HepG2 (cell line): ENCODE data around the gene ARCN1. TPM values are rescaled to one million over a fixed set of nuclear protein-coding genes. Genes with fewer than 3 reads are reported as not detected.

ENCODE experiments used
- ATF1 ChIP-seq: IDR thresholded peaks from 2 replicates; pipeline ENCODE4 v1.6.1; 2016; ENCODE audit warnings: mild to moderate bottlenecking, control low read depth
- GATAD1 ChIP-seq: IDR thresholded peaks from 2 replicates; pipeline ENCODE4 v1.6.1; 2016; ENCODE audit warnings: missing genetic modification reagents, missing compliant biosample characterization
- HNF4G ChIP-seq, 2 experiments: sonication (generic) in 1 of 2; formaldehyde crosslinking in 1 of 2; IDR thresholded peaks; 2 replicates each; pipeline versions ENCODE4 v1.4.0 to v1.6.1; 2011 to 2020; ENCODE audit warnings: borderline replicate concordance in 2 of 2, low read depth in 2 of 2, mild to moderate bottlenecking in 2 of 2, low read length in 1 of 2, missing genetic modification reagents in 1 of 2, moderate library complexity in 1 of 2
- MED1 ChIP-seq: sonication (generic); formaldehyde crosslinking; IDR thresholded peaks from 2 replicates; pipeline ENCODE4 v1.4.0; 2020; ENCODE audit warnings: missing genetic modification reagents
- NCOA1 ChIP-seq: sonication (generic); formaldehyde crosslinking; IDR thresholded peaks from 2 replicates; pipeline ENCODE4 v1.9.0; 2021; ENCODE audit warnings: missing genetic modification reagents
- NFIB ChIP-seq: sonication (generic); formaldehyde crosslinking; IDR thresholded peaks from 2 replicates; pipeline ENCODE4 v1.9.0; 2021; ENCODE audit warnings: missing genetic modification reagents, mild to moderate bottlenecking, borderline replicate concordance
- REL ChIP-seq: sonication (generic); formaldehyde crosslinking; conservative IDR thresholded peaks from 2 replicates; pipeline ENCODE4 v1.8.0; 2022; ENCODE audit warnings: mild to moderate bottlenecking, missing genetic modification reagents, moderate library complexity
- SALL1 ChIP-seq: sonication (generic); formaldehyde crosslinking; IDR thresholded peaks from 2 replicates; pipeline ENCODE4 v1.8.0; 2022; ENCODE audit warnings: mild to moderate bottlenecking, missing genetic modification reagents
- SOX5 ChIP-seq: IDR thresholded peaks from 2 replicates; pipeline ENCODE4 v1.6.1; 2016; ENCODE audit warnings: borderline replicate concordance
- ZNF10 ChIP-seq: sonication (generic); formaldehyde crosslinking; IDR thresholded peaks from 2 replicates; pipeline ENCODE4 v1.4.0; 2020; ENCODE audit warnings: mild to moderate bottlenecking, low read depth, missing genetic modification reagents, borderline replicate concordance
- ZNF101 ChIP-seq: sonication (generic); formaldehyde crosslinking; IDR thresholded peaks from 2 replicates; pipeline ENCODE4 v1.4.0; 2020; ENCODE audit warnings: mild to moderate bottlenecking, low read depth, missing genetic modification reagents, borderline replicate concordance
- ZNF644 ChIP-seq: IDR thresholded peaks from 2 replicates; pipeline ENCODE4 v1.6.1; 2016; ENCODE audit warnings: low read depth
- ZNF678 ChIP-seq: sonication (generic); formaldehyde crosslinking; IDR thresholded peaks from 2 replicates; pipeline ENCODE4 v1.4.0; 2020; ENCODE audit warnings: mild to moderate bottlenecking, missing genetic modification reagents
- ZNF780A ChIP-seq: sonication (generic); formaldehyde crosslinking; IDR thresholded peaks from 2 replicates; pipeline ENCODE4 v1.8.0; 2022; ENCODE audit warnings: mild to moderate bottlenecking, missing genetic modification reagents, moderate library complexity
- polyA plus RNA-seq, 8 experiments: library from polyadenylated mRNA; depleted of rRNA in 3 of 8; stranded (reverse) in 7 of 8; unstranded in 1 of 8; fragments of >200 nt; fragmentation: Illumina TruSeq in 4 of 8; extraction: Trizol in 4 of 8; gene quantifications; 2 replicates each; pipeline versions ENCODE4 v1.2.1 to v1.2.3, GENCODE V29; 2011 to 2016; ENCODE audit warnings: low read depth in 4 of 8, missing spikeins in 1 of 8, mixed read lengths in 1 of 8; ENCODE audit not compliant: insufficient read depth in 1 of 8
- total RNA-seq, 5 experiments: library from RNA; depleted of rRNA; stranded (reverse); fragments of >200 nt; fragmentation: Illumina TruSeq; extraction: Trizol; gene quantifications; 2 replicates each; pipeline ENCODE4 v1.2.3, GENCODE V29; 2016; ENCODE audit warnings: low read depth in 1 of 5
- TF ChIP-seq, protein P1 (sequence below): IDR thresholded peaks from 2 replicates; pipeline ENCODE4 v1.6.1; 2016; ENCODE audit warnings: missing genetic modification reagents, missing compliant biosample characterization
- TF ChIP-seq, protein P2 (sequence below): IDR thresholded peaks from 2 replicates; pipeline ENCODE4 v1.6.1; 2016; ENCODE audit warnings: missing biosample characterization, missing genetic modification reagents, low read depth
- TF ChIP-seq, protein P3 (sequence below): sonication (generic); formaldehyde crosslinking; IDR thresholded peaks from 2 replicates; pipeline ENCODE4 v1.4.0; 2020; ENCODE audit warnings: mild to moderate bottlenecking, missing genetic modification reagents
- TF ChIP-seq, protein P4 (sequence below): sonication (generic); formaldehyde crosslinking; IDR thresholded peaks from 2 replicates; pipeline ENCODE4 v1.5.0; 2020; ENCODE audit warnings: missing genetic modification reagents
- TF ChIP-seq, protein P5 (sequence below): sonication (generic); formaldehyde crosslinking; IDR thresholded peaks from 2 replicates; pipeline ENCODE4 v1.4.0; 2020; ENCODE audit warnings: missing genetic modification reagents
- TF ChIP-seq, protein P6 (sequence below): sonication (generic); formaldehyde crosslinking; conservative IDR thresholded peaks from 2 replicates; pipeline ENCODE4 v1.8.1; 2023; ENCODE audit warnings: missing genetic modification reagents

ARCN1 gene
- total and polyA plus RNA-seq, 2 of the 13 experiments (the other 11 are each of a cell fraction or from before 2014, with no cell fraction given), result 148 to 200 TPM

DNA sequence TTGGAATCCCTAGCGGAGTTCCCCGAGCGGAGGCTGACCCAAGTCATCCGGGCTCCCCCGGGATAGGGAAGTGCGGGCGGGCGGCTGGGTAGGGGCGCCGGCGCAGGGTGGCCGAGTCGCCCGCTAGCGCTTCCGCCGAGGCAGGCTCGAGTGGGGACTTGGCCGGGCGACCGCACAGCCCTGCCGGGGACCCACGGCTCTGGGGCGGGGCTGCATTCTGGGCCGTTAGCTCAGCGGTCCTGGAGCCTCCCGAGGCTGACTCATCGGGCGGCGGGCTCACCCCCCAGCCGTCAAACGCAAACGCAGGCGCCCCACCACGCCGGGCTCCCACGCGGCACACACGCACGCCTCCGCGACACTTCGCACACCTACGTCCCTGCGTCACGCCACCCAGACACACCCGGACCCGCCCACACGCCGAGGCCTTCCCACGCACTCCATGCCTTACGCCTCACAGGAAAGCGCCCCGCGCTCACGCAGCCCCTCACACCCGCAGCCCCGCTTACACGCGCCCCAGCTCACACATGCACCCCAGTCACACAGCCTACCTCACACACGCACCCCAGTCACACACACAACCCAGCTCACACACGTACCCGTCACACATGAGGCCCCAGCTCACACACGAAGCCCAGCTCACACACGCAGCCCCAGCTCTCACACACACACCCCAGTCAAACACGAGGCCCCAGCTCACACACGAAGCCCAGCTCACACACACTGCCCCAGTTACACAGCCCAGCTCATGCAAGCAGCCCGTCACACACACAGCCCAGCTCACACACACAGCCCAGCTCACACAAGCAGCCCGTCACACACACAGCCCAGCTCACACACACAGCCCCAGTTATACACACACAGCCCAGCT lies 36.4 kb downstream of the ARCN1 start (continued):
- TF ChIP-seq, protein P1, sequence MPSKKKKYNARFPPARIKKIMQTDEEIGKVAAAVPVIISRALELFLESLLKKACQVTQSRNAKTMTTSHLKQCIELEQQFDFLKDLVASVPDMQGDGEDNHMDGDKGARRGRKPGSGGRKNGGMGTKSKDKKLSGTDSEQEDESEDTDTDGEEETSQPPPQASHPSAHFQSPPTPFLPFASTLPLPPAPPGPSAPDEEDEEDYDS (CRISPR knock-in tag), result no peak
- TF ChIP-seq, protein P2, sequence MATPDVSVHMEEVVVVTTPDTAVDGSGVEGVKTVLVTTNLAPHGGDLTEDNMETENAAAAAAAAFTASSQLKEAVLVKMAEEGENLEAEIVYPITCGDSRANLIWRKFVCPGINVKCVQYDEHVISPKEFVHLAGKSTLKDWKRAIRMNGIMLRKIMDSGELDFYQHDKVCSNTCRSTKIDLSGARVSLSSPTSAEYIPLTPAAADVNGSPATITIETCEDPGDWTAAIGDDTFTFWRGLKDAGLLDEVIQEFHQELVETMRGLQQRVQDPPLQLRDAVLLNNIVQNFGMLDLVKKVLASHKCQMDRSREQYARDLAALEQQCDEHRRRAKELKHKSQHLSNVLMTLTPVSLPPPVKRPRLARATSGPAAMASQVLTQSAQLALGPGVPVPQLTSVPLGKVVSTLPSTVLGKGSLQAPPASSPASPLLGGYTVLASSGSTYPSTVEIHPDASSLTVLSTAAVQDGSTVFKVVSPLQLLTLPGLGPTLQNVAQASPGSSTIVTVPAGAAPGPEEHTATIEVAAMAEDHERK (CRISPR knock-in tag), result no peak
- TF ChIP-seq ATF1 (CRISPR knock-in tag), result no peak
- no peak for TF ChIP-seq NFIB (CRISPR knock-in tag)
- TF ChIP-seq ZNF101, result no peak
- no peak for TF ChIP-seq ZNF10
- TF ChIP-seq, protein P3, sequence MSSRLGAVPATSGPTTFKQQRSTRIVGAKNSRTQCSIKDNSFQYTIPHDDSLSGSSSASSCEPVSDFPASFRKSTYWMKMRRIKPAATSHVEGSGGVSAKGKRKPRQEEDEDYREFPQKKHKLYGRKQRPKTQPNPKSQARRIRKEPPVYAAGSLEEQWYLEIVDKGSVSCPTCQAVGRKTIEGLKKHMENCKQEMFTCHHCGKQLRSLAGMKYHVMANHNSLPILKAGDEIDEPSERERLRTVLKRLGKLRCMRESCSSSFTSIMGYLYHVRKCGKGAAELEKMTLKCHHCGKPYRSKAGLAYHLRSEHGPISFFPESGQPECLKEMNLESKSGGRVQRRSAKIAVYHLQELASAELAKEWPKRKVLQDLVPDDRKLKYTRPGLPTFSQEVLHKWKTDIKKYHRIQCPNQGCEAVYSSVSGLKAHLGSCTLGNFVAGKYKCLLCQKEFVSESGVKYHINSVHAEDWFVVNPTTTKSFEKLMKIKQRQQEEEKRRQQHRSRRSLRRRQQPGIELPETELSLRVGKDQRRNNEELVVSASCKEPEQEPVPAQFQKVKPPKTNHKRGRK (CRISPR knock-in tag), result no peak
- no peak for TF ChIP-seq MED1 (CRISPR knock-in tag)
- no peak for TF ChIP-seq ZNF678 (CRISPR knock-in tag)
- TF ChIP-seq GATAD1 (CRISPR knock-in tag), result no peak
- TF ChIP-seq SOX5 (CRISPR knock-in tag), result no peak
- TF ChIP-seq, protein P4, sequence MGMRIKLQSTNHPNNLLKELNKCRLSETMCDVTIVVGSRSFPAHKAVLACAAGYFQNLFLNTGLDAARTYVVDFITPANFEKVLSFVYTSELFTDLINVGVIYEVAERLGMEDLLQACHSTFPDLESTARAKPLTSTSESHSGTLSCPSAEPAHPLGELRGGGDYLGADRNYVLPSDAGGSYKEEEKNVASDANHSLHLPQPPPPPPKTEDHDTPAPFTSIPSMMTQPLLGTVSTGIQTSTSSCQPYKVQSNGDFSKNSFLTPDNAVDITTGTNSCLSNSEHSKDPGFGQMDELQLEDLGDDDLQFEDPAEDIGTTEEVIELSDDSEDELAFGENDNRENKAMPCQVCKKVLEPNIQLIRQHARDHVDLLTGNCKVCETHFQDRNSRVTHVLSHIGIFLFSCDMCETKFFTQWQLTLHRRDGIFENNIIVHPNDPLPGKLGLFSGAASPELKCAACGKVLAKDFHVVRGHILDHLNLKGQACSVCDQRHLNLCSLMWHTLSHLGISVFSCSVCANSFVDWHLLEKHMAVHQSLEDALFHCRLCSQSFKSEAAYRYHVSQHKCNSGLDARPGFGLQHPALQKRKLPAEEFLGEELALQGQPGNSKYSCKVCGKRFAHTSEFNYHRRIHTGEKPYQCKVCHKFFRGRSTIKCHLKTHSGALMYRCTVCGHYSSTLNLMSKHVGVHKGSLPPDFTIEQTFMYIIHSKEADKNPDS (CRISPR knock-in tag), result no peak
- TF ChIP-seq HNF4G (IDR thresholded peaks at IDR 0.05; ENCODE audit: borderline replicate concordance, low read depth, low read length), result no peak
- no peak for TF ChIP-seq HNF4G (CRISPR knock-in tag; IDR thresholded peaks at IDR 0.05; ENCODE audit: borderline replicate concordance, low read depth)
- TF ChIP-seq, protein P5, sequence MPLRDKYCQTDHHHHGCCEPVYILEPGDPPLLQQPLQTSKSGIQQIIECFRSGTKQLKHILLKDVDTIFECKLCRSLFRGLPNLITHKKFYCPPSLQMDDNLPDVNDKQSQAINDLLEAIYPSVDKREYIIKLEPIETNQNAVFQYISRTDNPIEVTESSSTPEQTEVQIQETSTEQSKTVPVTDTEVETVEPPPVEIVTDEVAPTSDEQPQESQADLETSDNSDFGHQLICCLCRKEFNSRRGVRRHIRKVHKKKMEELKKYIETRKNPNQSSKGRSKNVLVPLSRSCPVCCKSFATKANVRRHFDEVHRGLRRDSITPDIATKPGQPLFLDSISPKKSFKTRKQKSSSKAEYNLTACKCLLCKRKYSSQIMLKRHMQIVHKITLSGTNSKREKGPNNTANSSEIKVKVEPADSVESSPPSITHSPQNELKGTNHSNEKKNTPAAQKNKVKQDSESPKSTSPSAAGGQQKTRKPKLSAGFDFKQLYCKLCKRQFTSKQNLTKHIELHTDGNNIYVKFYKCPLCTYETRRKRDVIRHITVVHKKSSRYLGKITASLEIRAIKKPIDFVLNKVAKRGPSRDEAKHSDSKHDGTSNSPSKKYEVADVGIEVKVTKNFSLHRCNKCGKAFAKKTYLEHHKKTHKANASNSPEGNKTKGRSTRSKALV (CRISPR knock-in tag), result peak; percentile 25; the same call in 1 of the 2 replicates
- no peak for TF ChIP-seq ZNF780A (CRISPR knock-in tag)
- no peak for TF ChIP-seq SALL1
- no peak for TF ChIP-seq ZNF644 (CRISPR knock-in tag)
- TF ChIP-seq, protein P6, sequence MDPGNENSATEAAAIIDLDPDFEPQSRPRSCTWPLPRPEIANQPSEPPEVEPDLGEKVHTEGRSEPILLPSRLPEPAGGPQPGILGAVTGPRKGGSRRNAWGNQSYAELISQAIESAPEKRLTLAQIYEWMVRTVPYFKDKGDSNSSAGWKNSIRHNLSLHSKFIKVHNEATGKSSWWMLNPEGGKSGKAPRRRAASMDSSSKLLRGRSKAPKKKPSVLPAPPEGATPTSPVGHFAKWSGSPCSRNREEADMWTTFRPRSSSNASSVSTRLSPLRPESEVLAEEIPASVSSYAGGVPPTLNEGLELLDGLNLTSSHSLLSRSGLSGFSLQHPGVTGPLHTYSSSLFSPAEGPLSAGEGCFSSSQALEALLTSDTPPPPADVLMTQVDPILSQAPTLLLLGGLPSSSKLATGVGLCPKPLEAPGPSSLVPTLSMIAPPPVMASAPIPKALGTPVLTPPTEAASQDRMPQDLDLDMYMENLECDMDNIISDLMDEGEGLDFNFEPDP, result no peak
- no peak for TF ChIP-seq REL (CRISPR knock-in tag)
- no peak for TF ChIP-seq NCOA1 (CRISPR knock-in tag)
